Lower leg skin (tissue), 3 donors: ENCODE data around the gene ZNF48.

Experiments
- CTCF ChIP-seq, 3 donors: fragments of 450-650 bp; IDR thresholded peaks; one replicate each; pipeline ENCODE4 v1.5.1; 2016; ENCODE audit warnings: antibody characterized with exemption in 3 of 3, mild to moderate bottlenecking in 3 of 3, moderate library complexity in 2 of 3
- POLR2A ChIP-seq, 2 donors: fragments of 450-650 bp; IDR thresholded peaks; one replicate each; pipeline ENCODE4 v1.6.1; 2016 to 2017; ENCODE audit warnings: antibody characterized with exemption in 2 of 2, mild to moderate bottlenecking in 1 of 2, moderate library complexity in 1 of 2

GRCh38 chr16:30371248-30371816 is 23.9 kb upstream of the ZNF48 start:
- TF ChIP-seq CTCF (IDR thresholded peaks at IDR 0.05) (no peak), POLR2A (IDR thresholded peaks at IDR 0.05) (no peak)
